Endothelial cell of umbilical vein (primary cell): ENCODE data around the gene OCA2. TPM values are rescaled to one million over a fixed set of nuclear protein-coding genes. Genes with fewer than 3 reads are reported as not detected.

Experiments
- BruUV-seq: library from RNA; stranded (reverse); fragments of 400-500 nt; replicated peaks from 2 replicates; lab custom pipeline; 2021; lab: Mats Ljungman, UMichigan
- CTCF ChIA-PET: fragments of 300-600, 350-600 bp; sonication (Branson Sonifier 250); formaldehyde crosslinking; loops from one replicate; lab custom pipeline; 2021; ENCODE audit warnings: antibody characterized with exemption, inconsistent platforms; lab: Charles Lee
- POLR2A ChIA-PET: fragments of 300-600, 350-600 bp; sonication (Branson Sonifier 250); formaldehyde crosslinking; loops from one replicate; lab custom pipeline; 2021; ENCODE audit warnings: antibody characterized with exemption, inconsistent platforms; lab: Charles Lee
- DNase-seq: peaks from one replicate; pipeline ENCODE4 v3.0.0-alpha.2; 2011; ENCODE audit warnings: low read depth, low spot score
- FAIRE-seq: peaks from 2 replicates; lab custom pipeline; 2011; peaks lifted over from hg19 to GRCh38; lab: Jason Lieb, UNC
- H2AFZ ChIP-seq: 2 replicates; pipeline ENCODE4 v1.6.0; 2012; ENCODE audit warnings: low read depth, low read length, control low read depth, inconsistent platforms
- H3K27ac ChIP-seq: 2 replicates; pipeline ENCODE4 v1.5.1; 2011; ENCODE audit warnings: low read depth, mild to moderate bottlenecking, control low read depth, low read length, moderate library complexity; ENCODE audit not compliant: insufficient read depth
- H3K27me3 ChIP-seq, 2 experiments: 2 replicates each; pipeline versions ENCODE4 v1.6.0 to v1.6.1; 2011; ENCODE audit warnings: low read length in 2 of 2, mixed read lengths in 1 of 2; ENCODE audit not compliant: control insufficient read depth in 2 of 2, insufficient read depth in 2 of 2
- H3K36me3 ChIP-seq, 2 experiments: 2 replicates in 1 of 2; 3 replicates in 1 of 2; pipeline ENCODE4 v1.5.1; 2011; ENCODE audit warnings: low read length in 2 of 2, mild to moderate bottlenecking in 1 of 2, moderate library complexity in 1 of 2; ENCODE audit not compliant: control insufficient read depth in 2 of 2, insufficient read depth in 2 of 2; ENCODE audit errors: extremely low read depth in 1 of 2
- H3K4me1 ChIP-seq: 3 replicates; pipeline ENCODE4 v1.5.1; 2011; ENCODE audit warnings: mild to moderate bottlenecking, low read length; ENCODE audit not compliant: control insufficient read depth, insufficient read depth; ENCODE audit errors: extremely low read depth
- H3K4me2 ChIP-seq: 2 replicates; pipeline ENCODE4 v1.6.1; 2011; ENCODE audit warnings: low read length, control low read depth, mixed read lengths; ENCODE audit not compliant: insufficient read depth
- H3K4me3 ChIP-seq, 3 experiments: fragments of 200-600 bp in 1 of 3; sonication (generic), shearing (Covaris generic) in 1 of 3; replicated peaks in 1 of 3; 2 replicates each; pipeline ENCODE4 v1.5.1; 2011 to 2016; ENCODE audit warnings: control low read depth in 3 of 3, low read length in 3 of 3, mild to moderate bottlenecking in 2 of 3, inconsistent platforms in 1 of 3, low read depth in 1 of 3, moderate library complexity in 1 of 3; ENCODE audit not compliant: insufficient read depth in 1 of 3
- H3K79me2 ChIP-seq: 2 replicates; pipeline ENCODE4 v1.6.0; 2012; ENCODE audit warnings: low read length, inconsistent platforms; ENCODE audit not compliant: control insufficient read depth, insufficient read depth
- H3K9ac ChIP-seq: replicated peaks from 2 replicates; pipeline ENCODE3; 2011; ENCODE audit warnings: low read length, control low read depth; ENCODE audit not compliant: insufficient read depth; ENCODE audit errors: extremely low read depth
- H3K9me1 ChIP-seq: replicated peaks from 3 replicates; pipeline ENCODE4 v1.6.0; 2011; ENCODE audit warnings: mild to moderate bottlenecking, low read length; ENCODE audit not compliant: control insufficient read depth, insufficient read depth; ENCODE audit errors: extremely low read depth
- H3K9me3 ChIP-seq: replicated peaks from 2 replicates; pipeline ENCODE4 v1.5.1; 2012; ENCODE audit warnings: low read length, inconsistent platforms; ENCODE audit not compliant: control insufficient read depth, insufficient read depth
- H4K20me1 ChIP-seq: replicated peaks from 2 replicates; pipeline ENCODE3; 2011; ENCODE audit warnings: mild to moderate bottlenecking, low read length; ENCODE audit not compliant: control insufficient read depth, insufficient read depth; ENCODE audit errors: extremely low read depth
- CTCF ChIP-seq, 2 donors: IDR thresholded peaks; 1 replicate in 1 of 2; 2 replicates in 1 of 2; pipeline ENCODE4 v1.5.1; 2011; ENCODE audit warnings: low read length in 2 of 2, mild to moderate bottlenecking in 2 of 2, moderate library complexity in 2 of 2, control low read depth in 1 of 2, inconsistent platforms in 1 of 2, low read depth in 1 of 2; ENCODE audit not compliant: insufficient read depth in 1 of 2; ENCODE audit errors: extremely low read depth in 1 of 2
- FOS ChIP-seq: IDR thresholded peaks from 2 replicates; pipeline ENCODE4 v1.6.1; 2011; ENCODE audit warnings: mild to moderate bottlenecking, low read length, moderate library complexity, borderline replicate concordance; ENCODE audit not compliant: insufficient read depth
- GATA2 ChIP-seq: IDR thresholded peaks from 2 replicates; pipeline ENCODE4 v1.7.0; 2011; ENCODE audit warnings: low read depth, mild to moderate bottlenecking, moderate library complexity, mixed read lengths, low read length; ENCODE audit not compliant: insufficient read length, insufficient read depth
- JUN ChIP-seq: IDR thresholded peaks from 2 replicates; pipeline ENCODE4 v1.6.1; 2011; ENCODE audit warnings: borderline replicate concordance, low read depth; ENCODE audit not compliant: insufficient read length, insufficient read depth
- MAX ChIP-seq: IDR thresholded peaks from 2 replicates; pipeline ENCODE4 v1.6.1; 2011; ENCODE audit not compliant: insufficient read depth, insufficient read length
- MYC ChIP-seq: IDR thresholded peaks from one replicate; pipeline ENCODE4 v1.6.1; 2011; ENCODE audit warnings: mild to moderate bottlenecking, low read depth, low read length
- POLR2A ChIP-seq: IDR thresholded peaks from 2 replicates; pipeline ENCODE4 v1.6.1; 2012; ENCODE audit warnings: low read depth, mild to moderate bottlenecking, control low read depth, low read length
- POLR2AphosphoS5 ChIP-seq: IDR thresholded peaks from 2 replicates; pipeline ENCODE4 v1.6.1; 2012; ENCODE audit warnings: low read depth, mild to moderate bottlenecking, control low read depth, low read length, moderate library complexity; ENCODE audit not compliant: insufficient read depth
- dilution Hi-C: fragments of 300-500 bp; cut with MboI; formaldehyde crosslinking; loops from one replicate; pipeline ENCODE4 v1.15.0; 2019; ENCODE audit warnings: low sequenced_read_pairs; ENCODE audit not compliant: extremely low pct_ligation_motif_present
- intact Hi-C: fragments of 100-400 bp; cut with micrococcal nuclease; formaldehyde crosslinking; loops from one replicate; pipeline ENCODE4 v1.10.0; 2022
- polyA plus RNA-seq, 4 experiments: library from polyadenylated mRNA; depleted of rRNA in 3 of 4; stranded (reverse) in 3 of 4; unstranded in 1 of 4; fragments of >200 nt; gene quantifications; 2 replicates each; pipeline versions ENCODE4 v1.2.1 to v1.2.3, GENCODE V29; 2011 to 2012; ENCODE audit warnings: missing spikeins in 1 of 4
- total RNA-seq: library from RNA; stranded (reverse); gene quantifications from 2 replicates; pipeline ENCODE4 v1.2.3, GENCODE V29; 2021

Gene OCA2
- total and polyA plus RNA-seq, 2 donors (not counting 3 experiments of a cell fraction or from before 2014, with no cell fraction given): not detected

GRCh38 chr15:28132524-28133275 lies 33.6 kb upstream of the OCA2 start:
- BruUV-seq: no TSS peak
- FAIRE-seq (peak; percentile 78), DNase-seq (peak; percentile 47)
- no peak overlapping the region for H3K27ac ChIP-seq
- no peak overlapping the region for H2AFZ ChIP-seq
- no peak overlapping the region for H3K4me3 ChIP-seq
- H3K27me3 ChIP-seq: no peaks in the 10 kb centered on the region
- H4K20me1 ChIP-seq: no peaks in the 10 kb centered on the region
- peaks cover 15% of the 10 kb centered on the region for H3K4me1 ChIP-seq
- peaks cover 2 to 34% of the 10 kb centered on the region in 2 experiments for H3K36me3 ChIP-seq
- no peaks in the 10 kb centered on the region for H3K9me1 ChIP-seq
- CTCF ChIA-PET: interaction anchor here (0.9 kb wide), 1 partner anchor 31 kb away, joined by 3 read pairs; no protein-coding TSS in a partner anchor
- TF ChIP-seq GATA2 (no peak), MAX (no peak), MYC (no peak), POLR2AphosphoS5 (no peak), JUN (peak; percentile 12), CTCF (IDR thresholded peaks at IDR 0.05; ENCODE audit: extremely low read depth in 1 of 2, insufficient read depth in 1 of 2, low read depth in 1 of 2, low read length in 2 of 2) (no peak), FOS (peak; percentile 68), POLR2A (no peak)
- dilution Hi-C loops (no loop called here), intact Hi-C loops (no loop called here)
- POLR2A ChIA-PET: no interaction called here
- H3K79me2 ChIP-seq: no peaks in the 10 kb centered on the region
- H3K9me3 ChIP-seq: no peaks in the 10 kb centered on the region
- H3K9ac ChIP-seq: no peak overlapping the region
- H3K4me2 ChIP-seq: peak overlapping the region; percentile 38
